Neural cell (in vitro differentiated cells): ENCODE results near the gene GBA2.

ENCODE experiments used
- CTCF ChIP-seq: fragments of 450-650 bp; IDR thresholded peaks from 2 replicates; pipeline ENCODE4 v1.5.1; 2014; ENCODE audit warnings: antibody characterized with exemption, mild to moderate bottlenecking, moderate library complexity; ENCODE audit not compliant: poor library complexity, severe bottlenecking
- EP300 ChIP-seq: fragments of 450-650 bp; conservative IDR thresholded peaks from 2 replicates; pipeline ENCODE4 v1.6.1; 2014; ENCODE audit warnings: antibody characterized with exemption, mild to moderate bottlenecking, moderate library complexity; ENCODE audit not compliant: poor library complexity, severe bottlenecking
- EZH2 ChIP-seq: fragments of 200-600, 300-800 bp; shearing (Covaris generic), sonication (generic); IDR thresholded peaks from 2 replicates; pipeline ENCODE4 v1.6.1; 2014; ENCODE audit warnings: antibody characterized with exemption, low read length, borderline replicate concordance, mild to moderate bottlenecking; ENCODE audit not compliant: insufficient read depth, poor library complexity, severe bottlenecking
- POLR2AphosphoS5 ChIP-seq: IDR thresholded peaks from 2 replicates; pipeline ENCODE4 v1.6.1; 2012
- RAD21 ChIP-seq: fragments of 450-650 bp; conservative IDR thresholded peaks from 2 replicates; pipeline ENCODE4 v1.6.1; 2014; ENCODE audit warnings: antibody characterized with exemption, mild to moderate bottlenecking, moderate library complexity
- REST ChIP-seq: IDR thresholded peaks from 2 replicates; pipeline ENCODE4 v1.6.1; 2012; ENCODE audit warnings: borderline replicate concordance

GRCh38 chr9:35755071-35755470 lies 6.0 kb upstream of the GBA2 start:
- no peak for TF ChIP-seq CTCF
- no peak for TF ChIP-seq RAD21
- TF ChIP-seq EZH2 = no peak
- no peak for TF ChIP-seq REST
- TF ChIP-seq POLR2AphosphoS5 = no peak
- TF ChIP-seq EP300 = no peak
